Neural cell (in vitro differentiated cells): ENCODE data around the gene FADS3. TPM values are rescaled to one million over a fixed set of nuclear protein-coding genes. Genes with fewer than 3 reads are reported as not detected.

Experiments used
- H2AFZ ChIP-seq: fragments of 200-600, 300-800 bp; sonication (generic), shearing (Covaris generic); 2 replicates; pipeline ENCODE4 v1.6.0; 2014; ENCODE audit warnings: low read depth, mild to moderate bottlenecking, antibody characterized with exemption, low read length, moderate library complexity
- H3F3A ChIP-seq: fragments of 200-600 bp; shearing (Covaris generic); 2 replicates; pipeline ENCODE4 v1.6.1; 2016; ENCODE audit warnings: mild to moderate bottlenecking, moderate library complexity, mixed read lengths, antibody characterized with exemption, low read length; ENCODE audit not compliant: insufficient read depth, poor library complexity, severe bottlenecking
- H3K27ac ChIP-seq: fragments of 200-600, 300-800 bp; sonication (generic), shearing (Covaris generic); 2 replicates; pipeline ENCODE4 v1.5.1; 2014; ENCODE audit warnings: mild to moderate bottlenecking, low read length, moderate library complexity
- H3K27me3 ChIP-seq: fragments of 300-800, 200-600 bp; sonication (generic), shearing (Covaris generic); 2 replicates; pipeline ENCODE4 v1.6.0; 2014; ENCODE audit warnings: mild to moderate bottlenecking, low read depth, low read length, moderate library complexity; ENCODE audit not compliant: insufficient read depth
- H3K36me3 ChIP-seq: fragments of 300-800, 200-600 bp; sonication (generic), shearing (Covaris generic); 2 replicates; pipeline ENCODE4 v1.5.1; 2014; ENCODE audit warnings: mild to moderate bottlenecking, antibody characterized with exemption, low read length, moderate library complexity; ENCODE audit not compliant: insufficient read depth
- H3K4me2 ChIP-seq: fragments of 300-800, 200-600 bp; sonication (generic), shearing (Covaris generic); 2 replicates; pipeline ENCODE4 v1.6.0; 2014; ENCODE audit warnings: mild to moderate bottlenecking, low read length
- H3K4me3 ChIP-seq: fragments of 300-800, 200-600 bp; sonication (generic), shearing (Covaris generic); 2 replicates; pipeline ENCODE4 v1.5.1; 2014; ENCODE audit warnings: mild to moderate bottlenecking, low read length, moderate library complexity
- H3K79me2 ChIP-seq: fragments of 200-600 bp; shearing (Covaris generic); replicated peaks from 2 replicates; pipeline ENCODE4 v1.6.0; 2014; ENCODE audit warnings: mild to moderate bottlenecking, low read length, moderate library complexity; ENCODE audit not compliant: insufficient read depth
- H3K9ac ChIP-seq: fragments of 300-800, 200-600 bp; sonication (generic), shearing (Covaris generic); 2 replicates; pipeline ENCODE4 v1.6.1; 2016; ENCODE audit warnings: mild to moderate bottlenecking, low read length, mixed read lengths
- H3K9me2 ChIP-seq: fragments of 200-600 bp; shearing (Covaris generic); 2 replicates; pipeline ENCODE4 v1.6.1; 2016; ENCODE audit warnings: mild to moderate bottlenecking, low read length, mixed read lengths; ENCODE audit not compliant: insufficient read depth
- H3K9me3 ChIP-seq: fragments of 200-600, 300-800 bp; sonication (generic), shearing (Covaris generic); 2 replicates; pipeline ENCODE4 v1.6.1; 2016; ENCODE audit warnings: mild to moderate bottlenecking, mixed run types, low read length, moderate library complexity, mixed read lengths
- H4K20me1 ChIP-seq: fragments of 200-600 bp; shearing (Covaris generic); 2 replicates; pipeline ENCODE4 v1.6.1; 2016; ENCODE audit warnings: mild to moderate bottlenecking, mixed run types; ENCODE audit not compliant: insufficient read depth
- EP300 ChIP-seq: fragments of 450-650 bp; conservative IDR thresholded peaks from 2 replicates; pipeline ENCODE4 v1.6.1; 2014; ENCODE audit warnings: antibody characterized with exemption, mild to moderate bottlenecking, moderate library complexity; ENCODE audit not compliant: poor library complexity, severe bottlenecking
- EZH2 ChIP-seq: fragments of 200-600, 300-800 bp; shearing (Covaris generic), sonication (generic); IDR thresholded peaks from 2 replicates; pipeline ENCODE4 v1.6.1; 2014; ENCODE audit warnings: antibody characterized with exemption, low read length, borderline replicate concordance, mild to moderate bottlenecking; ENCODE audit not compliant: insufficient read depth, poor library complexity, severe bottlenecking
- MXI1 ChIP-seq: fragments of 450-650 bp; conservative IDR thresholded peaks from 2 replicates; pipeline ENCODE4 v1.6.1; 2014; ENCODE audit warnings: antibody characterized with exemption, mild to moderate bottlenecking; ENCODE audit not compliant: poor library complexity, severe bottlenecking
- POLR2AphosphoS5 ChIP-seq: IDR thresholded peaks from 2 replicates; pipeline ENCODE4 v1.6.1; 2012
- RAD21 ChIP-seq: fragments of 450-650 bp; conservative IDR thresholded peaks from 2 replicates; pipeline ENCODE4 v1.6.1; 2014; ENCODE audit warnings: antibody characterized with exemption, mild to moderate bottlenecking, moderate library complexity
- REST ChIP-seq: IDR thresholded peaks from 2 replicates; pipeline ENCODE4 v1.6.1; 2012; ENCODE audit warnings: borderline replicate concordance
- SMC3 ChIP-seq: fragments of 450-650 bp; conservative IDR thresholded peaks from 2 replicates; pipeline ENCODE4 v1.6.1; 2014; ENCODE audit warnings: antibody characterized with exemption, mild to moderate bottlenecking, moderate library complexity; ENCODE audit not compliant: poor library complexity
- TAF1 ChIP-seq: IDR thresholded peaks from 2 replicates; pipeline ENCODE4 v1.6.1; 2012; ENCODE audit warnings: low read depth
- polyA plus RNA-seq: library from polyadenylated mRNA; depleted of rRNA; stranded (reverse); fragments of >200 nt; gene quantifications from 2 replicates; pipeline ENCODE4 v1.2.3, GENCODE V29; 2014
- TF ChIP-seq, protein P1 (sequence below): fragments of 450-650 bp; IDR thresholded peaks from 2 replicates; pipeline ENCODE4 v1.5.1; 2014; ENCODE audit warnings: antibody characterized with exemption, mild to moderate bottlenecking, moderate library complexity; ENCODE audit not compliant: poor library complexity, severe bottlenecking

The FADS3 gene
- polyA plus RNA-seq, 1 donor from 2014 or later = 35.4 TPM

DNA sequence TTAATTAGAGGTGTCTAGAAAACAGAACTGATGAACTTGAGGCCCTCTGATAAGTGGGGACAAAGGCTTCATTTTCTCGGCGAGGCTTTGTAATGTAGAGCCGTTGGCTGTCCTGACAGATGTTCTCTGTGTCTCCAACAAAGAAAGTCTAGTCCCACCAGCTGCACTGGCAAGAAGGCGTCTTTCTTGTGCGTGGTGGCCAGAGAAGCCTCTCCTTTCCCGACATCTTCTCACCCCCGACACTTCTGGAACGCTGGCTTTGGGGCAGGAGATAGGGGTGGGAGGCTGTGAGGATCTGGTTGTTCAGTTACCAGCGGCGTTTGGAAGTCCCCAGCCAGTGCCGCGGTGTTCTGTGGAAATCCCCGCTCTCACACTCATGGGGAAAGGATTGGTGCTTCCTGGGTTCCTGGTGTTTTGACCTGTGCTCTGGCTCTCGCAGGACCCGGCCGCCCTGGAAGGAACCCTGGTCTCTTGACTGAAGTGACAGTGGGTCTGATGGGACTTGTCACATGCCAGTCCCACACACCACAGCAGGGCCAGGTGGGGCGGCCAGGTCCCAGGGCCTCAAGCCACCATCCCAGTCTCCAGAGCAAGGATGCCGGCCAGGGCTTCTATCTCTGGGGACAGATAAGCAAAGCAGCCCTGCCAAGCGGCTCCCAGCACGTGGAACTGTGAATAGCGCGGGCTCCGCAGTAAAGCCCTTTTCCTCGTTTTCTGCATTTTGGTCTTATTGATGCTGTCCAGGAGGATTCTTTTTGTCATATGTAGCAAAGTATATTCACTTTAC, 40.0 kb downstream of the FADS3 start:
- Histone ChIP-seq H3K4me3 (no peak overlapping the region), H3K9me3 (no peaks in the 10 kb centered on the region), H2AFZ (no peak overlapping the region), H3K4me2 (no peak overlapping the region), H3K36me3 (peaks cover 10% of the 10 kb centered on the region), H3K9me2 (no peaks in the 10 kb centered on the region), H3K27me3 (no peaks in the 10 kb centered on the region), H4K20me1 (no peaks in the 10 kb centered on the region), H3K79me2 (no peaks in the 10 kb centered on the region), H3F3A (no peaks in the 10 kb centered on the region), H3K27ac (no peak overlapping the region), H3K9ac (no peak overlapping the region)
- TF ChIP-seq POLR2AphosphoS5 (no peak), RAD21 (no peak), SMC3 (no peak), EP300 (no peak), TAF1 (no peak), REST (no peak), EZH2 (no peak), MXI1 (no peak)
- TF ChIP-seq, protein P1, sequence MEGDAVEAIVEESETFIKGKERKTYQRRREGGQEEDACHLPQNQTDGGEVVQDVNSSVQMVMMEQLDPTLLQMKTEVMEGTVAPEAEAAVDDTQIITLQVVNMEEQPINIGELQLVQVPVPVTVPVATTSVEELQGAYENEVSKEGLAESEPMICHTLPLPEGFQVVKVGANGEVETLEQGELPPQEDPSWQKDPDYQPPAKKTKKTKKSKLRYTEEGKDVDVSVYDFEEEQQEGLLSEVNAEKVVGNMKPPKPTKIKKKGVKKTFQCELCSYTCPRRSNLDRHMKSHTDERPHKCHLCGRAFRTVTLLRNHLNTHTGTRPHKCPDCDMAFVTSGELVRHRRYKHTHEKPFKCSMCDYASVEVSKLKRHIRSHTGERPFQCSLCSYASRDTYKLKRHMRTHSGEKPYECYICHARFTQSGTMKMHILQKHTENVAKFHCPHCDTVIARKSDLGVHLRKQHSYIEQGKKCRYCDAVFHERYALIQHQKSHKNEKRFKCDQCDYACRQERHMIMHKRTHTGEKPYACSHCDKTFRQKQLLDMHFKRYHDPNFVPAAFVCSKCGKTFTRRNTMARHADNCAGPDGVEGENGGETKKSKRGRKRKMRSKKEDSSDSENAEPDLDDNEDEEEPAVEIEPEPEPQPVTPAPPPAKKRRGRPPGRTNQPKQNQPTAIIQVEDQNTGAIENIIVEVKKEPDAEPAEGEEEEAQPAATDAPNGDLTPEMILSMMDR = no peak

GRCh38 chr11:61850687-61851086, 40.7 kb downstream of the FADS3 start:
- no peak for TF ChIP-seq REST
- TF ChIP-seq TAF1 = no peak
- TF ChIP-seq EP300 = no peak
- TF ChIP-seq, protein P1 = no peak
- TF ChIP-seq RAD21 = no peak
- TF ChIP-seq EZH2 = no peak
- no peak for TF ChIP-seq POLR2AphosphoS5
- TF ChIP-seq MXI1 = no peak
- TF ChIP-seq SMC3 = no peak
- H3K27ac ChIP-seq = no peak overlapping the region

More at GRCh38 chr11:61850687-61851086, 40.7 kb downstream of the FADS3 start:
- Histone ChIP-seq H3K4me2 (no peak overlapping the region), H3K9me2 (no peaks in the 10 kb centered on the region), H2AFZ (no peak overlapping the region), H4K20me1 (no peaks in the 10 kb centered on the region), H3F3A (no peaks in the 10 kb centered on the region), H3K9ac (no peak overlapping the region), H3K36me3 (peaks cover 10% of the 10 kb centered on the region), H3K79me2 (no peaks in the 10 kb centered on the region), H3K9me3 (no peaks in the 10 kb centered on the region), H3K4me3 (no peak overlapping the region), H3K27me3 (no peaks in the 10 kb centered on the region)
